ENCODE data around the gene THUMPD3. TPM values are rescaled to one million over a fixed set of nuclear protein-coding genes. Genes with fewer than 3 reads are reported as not detected.

The THUMPD3 gene
- total RNA-seq, 1 donor from 2014 or later = 27.4 TPM

DNA sequence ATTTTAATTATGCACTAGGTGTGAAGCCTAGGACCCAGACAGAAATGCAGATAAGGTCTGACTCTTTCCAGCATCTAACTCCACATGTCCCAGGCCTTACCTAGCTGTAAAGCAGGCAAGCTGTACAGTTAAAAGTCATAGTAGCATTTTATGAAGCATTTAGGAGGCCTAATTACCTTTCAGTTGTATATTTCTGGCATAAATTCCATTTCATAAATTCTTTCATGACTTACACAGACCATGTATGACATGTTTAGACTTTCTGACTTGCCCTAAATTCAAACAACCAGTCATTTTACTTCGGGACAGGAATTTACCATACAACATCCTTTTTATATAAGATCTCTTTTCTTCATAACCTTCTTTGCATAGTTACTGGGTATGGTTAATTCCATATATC, 35.3 kb upstream of the THUMPD3 start:
- TF ChIP-seq, protein P1, sequence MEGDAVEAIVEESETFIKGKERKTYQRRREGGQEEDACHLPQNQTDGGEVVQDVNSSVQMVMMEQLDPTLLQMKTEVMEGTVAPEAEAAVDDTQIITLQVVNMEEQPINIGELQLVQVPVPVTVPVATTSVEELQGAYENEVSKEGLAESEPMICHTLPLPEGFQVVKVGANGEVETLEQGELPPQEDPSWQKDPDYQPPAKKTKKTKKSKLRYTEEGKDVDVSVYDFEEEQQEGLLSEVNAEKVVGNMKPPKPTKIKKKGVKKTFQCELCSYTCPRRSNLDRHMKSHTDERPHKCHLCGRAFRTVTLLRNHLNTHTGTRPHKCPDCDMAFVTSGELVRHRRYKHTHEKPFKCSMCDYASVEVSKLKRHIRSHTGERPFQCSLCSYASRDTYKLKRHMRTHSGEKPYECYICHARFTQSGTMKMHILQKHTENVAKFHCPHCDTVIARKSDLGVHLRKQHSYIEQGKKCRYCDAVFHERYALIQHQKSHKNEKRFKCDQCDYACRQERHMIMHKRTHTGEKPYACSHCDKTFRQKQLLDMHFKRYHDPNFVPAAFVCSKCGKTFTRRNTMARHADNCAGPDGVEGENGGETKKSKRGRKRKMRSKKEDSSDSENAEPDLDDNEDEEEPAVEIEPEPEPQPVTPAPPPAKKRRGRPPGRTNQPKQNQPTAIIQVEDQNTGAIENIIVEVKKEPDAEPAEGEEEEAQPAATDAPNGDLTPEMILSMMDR (IDR thresholded peaks at IDR 0.05; ENCODE audit: unreplicated experiment) = no peak
- peaks cover 3% of the 10 kb centered on the region for H3K27me3 Mint-ChIP-seq (ENCODE audit: unreplicated experiment)
- no peaks in the 10 kb centered on the region for H3K4me1 Mint-ChIP-seq (ENCODE audit: unreplicated experiment)
- no peak for DNase-seq (ENCODE audit: low spot score)
- peaks cover 10% of the 10 kb centered on the region for H3K36me3 Mint-ChIP-seq (ENCODE audit: low read depth, unreplicated experiment)
- no peak overlapping the region for H3K4me3 Mint-ChIP-seq (ENCODE audit: unreplicated experiment)
- peaks cover 4% of the 10 kb centered on the region for H3K9me3 Mint-ChIP-seq (ENCODE audit: unreplicated experiment)
- no peak overlapping the region for H3K27ac Mint-ChIP-seq (ENCODE audit: unreplicated experiment)

DNA sequence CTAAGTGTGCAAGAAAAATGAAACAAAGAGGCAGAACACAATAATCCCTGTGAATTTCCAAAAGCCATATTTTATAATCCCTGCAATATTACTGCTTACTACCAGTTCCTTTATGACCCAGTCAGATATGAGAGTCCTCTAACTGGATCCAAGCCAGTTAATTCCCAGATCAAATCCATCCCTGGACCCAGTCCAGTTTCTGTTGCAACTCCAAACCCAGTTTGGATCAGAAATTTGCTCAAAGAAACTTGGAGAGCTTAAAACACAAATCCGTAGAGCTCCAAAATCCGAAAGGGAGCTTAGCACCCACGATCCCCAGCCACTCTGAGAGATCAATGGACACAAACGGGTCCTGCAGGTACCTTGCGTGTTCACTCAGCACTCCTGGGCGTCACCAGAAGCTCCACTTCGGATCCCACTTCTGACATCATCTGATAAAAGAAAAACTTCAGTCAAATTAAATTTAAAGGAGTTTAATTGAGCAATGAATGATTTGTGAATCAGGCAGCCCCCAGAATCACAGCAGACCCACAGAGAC, 32.6 kb upstream of the THUMPD3 start:
- peaks cover 10% of the 10 kb centered on the region for H3K36me3 Mint-ChIP-seq (ENCODE audit: low read depth, unreplicated experiment)
- H3K9me3 Mint-ChIP-seq (ENCODE audit: unreplicated experiment) = peaks cover 4% of the 10 kb centered on the region
- H3K4me1 Mint-ChIP-seq (ENCODE audit: unreplicated experiment) = peaks cover 3% of the 10 kb centered on the region
- TF ChIP-seq, protein P1 (IDR thresholded peaks at IDR 0.05; ENCODE audit: unreplicated experiment) = no peak
- no peak overlapping the region for H3K4me3 Mint-ChIP-seq (ENCODE audit: unreplicated experiment)
- DNase-seq (ENCODE audit: low spot score) = no peak
- H3K27ac Mint-ChIP-seq (ENCODE audit: unreplicated experiment) = no peak overlapping the region
- peaks cover 1% of the 10 kb centered on the region for H3K27me3 Mint-ChIP-seq (ENCODE audit: unreplicated experiment)

DNA sequence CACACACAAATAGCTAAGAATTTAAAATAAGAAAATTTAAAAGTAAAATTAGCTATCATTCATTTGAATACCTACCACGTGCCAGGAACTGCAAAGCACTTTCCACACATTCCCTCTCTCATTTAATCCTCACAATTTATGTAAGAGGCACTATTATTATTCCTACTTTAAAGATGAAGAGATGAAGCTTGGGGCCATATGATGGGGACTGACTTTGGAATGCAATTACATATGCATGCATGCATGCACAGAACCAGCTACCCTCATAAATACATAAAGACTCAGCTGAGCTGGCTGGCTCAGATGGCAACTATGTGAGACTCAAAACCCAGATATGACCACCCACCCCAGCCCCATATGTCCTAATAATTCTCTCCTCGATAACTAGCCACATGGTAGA, 31.7 kb upstream of the THUMPD3 start:
- Mint-ChIP-seq H3K36me3 (ENCODE audit: low read depth, unreplicated experiment) (peaks cover 10% of the 10 kb centered on the region), H3K27ac (ENCODE audit: unreplicated experiment) (no peak overlapping the region), H3K4me3 (ENCODE audit: unreplicated experiment) (no peak overlapping the region), H3K27me3 (ENCODE audit: unreplicated experiment) (peaks cover 1% of the 10 kb centered on the region), H3K4me1 (ENCODE audit: unreplicated experiment) (peaks cover 3% of the 10 kb centered on the region), H3K9me3 (ENCODE audit: unreplicated experiment) (peaks cover 4% of the 10 kb centered on the region)
- TF ChIP-seq, protein P1 (IDR thresholded peaks at IDR 0.05; ENCODE audit: unreplicated experiment) = no peak
- no peak for DNase-seq (ENCODE audit: low spot score)

DNA sequence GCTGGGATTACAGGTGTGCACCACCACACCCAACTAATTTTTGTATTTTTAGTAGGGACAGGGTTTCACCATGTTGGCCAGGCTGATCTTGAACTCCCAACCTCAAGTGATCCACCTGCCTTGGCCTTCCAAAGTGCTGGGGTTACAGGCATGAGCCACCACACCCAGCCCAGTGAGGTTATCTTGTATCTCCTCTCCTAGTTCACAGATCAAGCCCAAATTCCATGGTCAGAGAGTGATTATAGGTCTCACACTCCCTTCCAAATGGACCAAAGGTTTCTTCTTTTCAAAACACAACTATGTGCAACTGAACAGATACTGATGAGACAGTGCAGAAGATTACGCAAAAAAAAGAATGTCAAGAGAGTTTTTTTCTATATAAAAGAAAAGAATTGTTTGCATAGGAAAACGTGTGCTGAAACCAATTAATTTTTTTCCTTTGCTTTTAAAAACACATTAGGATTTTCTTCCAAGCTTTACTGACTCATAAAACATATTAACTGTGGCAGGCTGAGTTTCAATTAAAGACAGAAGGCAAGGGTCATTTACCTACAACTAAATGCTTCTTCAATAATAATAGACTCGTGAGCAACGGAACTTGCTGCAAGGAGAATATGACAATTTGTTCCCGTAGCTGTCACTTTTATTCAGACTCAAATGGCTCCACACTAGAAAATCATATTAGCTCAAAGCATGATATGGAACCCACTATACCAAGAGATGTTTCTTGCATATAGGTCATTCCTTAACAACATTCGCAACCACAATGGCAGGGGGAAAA, 30.4 kb upstream of the THUMPD3 start:
- Mint-ChIP-seq H3K4me3 (ENCODE audit: unreplicated experiment) (no peak overlapping the region), H3K27me3 (ENCODE audit: unreplicated experiment) (peaks cover 1% of the 10 kb centered on the region), H3K27ac (ENCODE audit: unreplicated experiment) (no peak overlapping the region), H3K4me1 (ENCODE audit: unreplicated experiment) (peaks cover 3% of the 10 kb centered on the region), H3K36me3 (ENCODE audit: low read depth, unreplicated experiment) (peaks cover 10% of the 10 kb centered on the region), H3K9me3 (ENCODE audit: unreplicated experiment) (peaks cover 4% of the 10 kb centered on the region)
- no peak for DNase-seq (ENCODE audit: low spot score)
- TF ChIP-seq, protein P1 (IDR thresholded peaks at IDR 0.05; ENCODE audit: unreplicated experiment) = no peak

Measured in endothelial cell (in vitro differentiated cells).